IMR-90 (cell line): ENCODE data around the gene CD69. TPM values are rescaled to one million over a fixed set of nuclear protein-coding genes. Genes with fewer than 3 reads are reported as not detected.

Experiments used
- ATAC-seq: fragments of 200-7000 bp; cut with Tn5 transposase; 2 replicates; pipeline ENCODE4 v1.9.1; 2020; ENCODE audit warnings: low read depth, mild to moderate bottlenecking, moderate library complexity
- BruUV-seq: library from RNA; stranded (reverse); fragments of 400-500 nt; replicated peaks from 2 replicates; lab custom pipeline; 2021; lab: Mats Ljungman, UMichigan
- CTCF ChIA-PET: fragments of 300-600 bp; formaldehyde crosslinking; extraction: SDS; loops from one replicate; lab custom pipeline; 2021; ENCODE audit warnings: antibody characterized with exemption; lab: Yijun Ruan, JAX
- POLR2A ChIA-PET: fragments of 300-600 bp; sonication (Branson Sonifier 250); formaldehyde crosslinking; loops from one replicate; lab custom pipeline; 2022; ENCODE audit warnings: antibody characterized with exemption; ENCODE audit not compliant: unreplicated experiment; lab: Charles Lee
- DNase-seq: peaks from one replicate; pipeline ENCODE4 v3.0.0; 2013
- H2AFZ ChIP-seq: replicated peaks from 2 replicates; pipeline ENCODE3; 2013; ENCODE audit warnings: low read length, mild to moderate bottlenecking; ENCODE audit not compliant: poor library complexity
- H2AK5ac ChIP-seq: 2 replicates; pipeline ENCODE4 v1.6.1; 2013; ENCODE audit warnings: low read depth, low read length, inconsistent platforms
- H2AK9ac ChIP-seq: replicated peaks from 2 replicates; pipeline ENCODE3; 2013; ENCODE audit warnings: mild to moderate bottlenecking, low read depth, low read length, moderate library complexity; ENCODE audit not compliant: poor library complexity
- H2BK120ac ChIP-seq: 2 replicates; pipeline ENCODE4 v1.6.1; 2013; ENCODE audit warnings: low read depth, low read length, inconsistent platforms
- H2BK15ac ChIP-seq: 3 replicates; pipeline ENCODE4 v1.6.1; 2013; ENCODE audit warnings: low read depth, low read length, inconsistent platforms
- H2BK20ac ChIP-seq: 2 replicates; pipeline ENCODE4 v1.6.1; 2013; ENCODE audit warnings: low read depth, mild to moderate bottlenecking, inconsistent platforms, low read length, moderate library complexity
- H2BK5ac ChIP-seq: 2 replicates; pipeline ENCODE4 v1.6.1; 2013; ENCODE audit warnings: mild to moderate bottlenecking, low read depth, low read length, inconsistent platforms; ENCODE audit not compliant: poor library complexity, severe bottlenecking
- H3K14ac ChIP-seq: replicated peaks from 2 replicates; pipeline ENCODE4 v1.6.1; 2013; ENCODE audit warnings: low read depth, low read length, inconsistent platforms
- H3K18ac ChIP-seq: 2 replicates; pipeline ENCODE4 v1.6.1; 2013; ENCODE audit warnings: low read depth, low read length, control low read depth
- H3K23ac ChIP-seq: 2 replicates; pipeline ENCODE4 v1.6.1; 2013; ENCODE audit warnings: low read depth, low read length, inconsistent platforms
- H3K27ac ChIP-seq: 2 replicates; pipeline ENCODE4 v1.5.1; 2013; ENCODE audit warnings: mild to moderate bottlenecking, control low read depth, low read length; ENCODE audit not compliant: insufficient read depth
- H3K27me3 ChIP-seq: 2 replicates; pipeline ENCODE4 v1.6.1; 2013; ENCODE audit warnings: low read length; ENCODE audit not compliant: control insufficient read depth, insufficient read depth
- H3K36me3 ChIP-seq: 2 replicates; pipeline ENCODE4 v1.6.1; 2013; ENCODE audit warnings: low read length, mixed read lengths; ENCODE audit not compliant: control insufficient read depth, insufficient read depth
- H3K4ac ChIP-seq: 2 replicates; pipeline ENCODE4 v1.6.1; 2013; ENCODE audit warnings: low read depth, low read length, inconsistent platforms
- H3K4me1 ChIP-seq: 2 replicates; pipeline ENCODE4 v1.6.1; 2013; ENCODE audit warnings: low read length, mixed read lengths; ENCODE audit not compliant: control insufficient read depth, insufficient read depth
- H3K4me2 ChIP-seq: 2 replicates; pipeline ENCODE4 v1.6.1; 2013; ENCODE audit warnings: low read depth, mild to moderate bottlenecking, control low read depth, low read length, moderate library complexity
- H3K4me3 ChIP-seq: 2 replicates; pipeline ENCODE4 v1.5.1; 2013; ENCODE audit warnings: low read depth, mild to moderate bottlenecking, control low read depth, low read length, moderate library complexity; ENCODE audit not compliant: insufficient read depth
- H3K56ac ChIP-seq: 2 replicates; pipeline ENCODE4 v1.6.1; 2013; ENCODE audit warnings: low read length, inconsistent platforms; ENCODE audit not compliant: insufficient read depth; ENCODE audit errors: extremely low read depth
- H3K79me1 ChIP-seq, 2 experiments: 2 replicates each; pipeline ENCODE4 v1.6.1; 2013; ENCODE audit warnings: low read length in 2 of 2, inconsistent platforms in 1 of 2, low read depth in 1 of 2
- H3K9ac ChIP-seq: 2 replicates; pipeline ENCODE4 v1.6.1; 2013; ENCODE audit warnings: low read depth, low read length, control low read depth
- H3K9me1 ChIP-seq: 2 replicates; pipeline ENCODE4 v1.6.1; 2013; ENCODE audit warnings: low read length, inconsistent platforms; ENCODE audit not compliant: insufficient read depth
- H3K9me3 ChIP-seq: 2 replicates; pipeline ENCODE4 v1.6.1; 2013; ENCODE audit warnings: low read length; ENCODE audit not compliant: control insufficient read depth, insufficient read depth
- H4K20me1 ChIP-seq: 2 replicates; pipeline ENCODE4 v1.6.1; 2013; ENCODE audit warnings: low read length, inconsistent platforms; ENCODE audit not compliant: insufficient read depth
- H4K5ac ChIP-seq: 2 replicates; pipeline ENCODE4 v1.6.1; 2013; ENCODE audit warnings: mild to moderate bottlenecking, low read depth, low read length, control low read depth
- H4K8ac ChIP-seq, 2 experiments: 2 replicates each; pipeline ENCODE4 v1.6.1; 2013; ENCODE audit warnings: low read depth in 2 of 2, low read length in 2 of 2, control low read depth in 1 of 2, inconsistent platforms in 1 of 2
- H4K91ac ChIP-seq: 2 replicates; pipeline ENCODE4 v1.6.1; 2013; ENCODE audit warnings: low read depth, low read length, inconsistent platforms; ENCODE audit not compliant: insufficient read depth
- CTCF ChIP-seq: conservative IDR thresholded peaks from 2 replicates; pipeline ENCODE4 v1.5.1; 2012; ENCODE audit warnings: mild to moderate bottlenecking, low read depth, low read length, improper control_type of control experiment
- MAFK ChIP-seq: IDR thresholded peaks from 2 replicates; pipeline ENCODE4 v1.6.1; 2012; ENCODE audit warnings: low read depth, low read length, improper control_type of control experiment
- RCOR1 ChIP-seq: IDR thresholded peaks from 2 replicates; pipeline ENCODE4 v1.6.1; 2012; ENCODE audit warnings: mild to moderate bottlenecking, low read length, improper control_type of control experiment; ENCODE audit not compliant: insufficient replicate concordance
- WGBS, 2 experiments: methylation state at CpG; one replicate each; pipeline versions ENCODE4 v1.1.5 to v1.1.7; 2013; ENCODE audit warnings: missing lambda C conversion rate in 2 of 2; ENCODE audit not compliant: insufficient read length in 1 of 2; ENCODE audit errors: extremely low coverage in 2 of 2; 5-methylcytosine and 5-hydroxymethylcytosine counted together
- dilution Hi-C: fragments of 300-500 bp; cut with HindIII; formaldehyde crosslinking; loops from one replicate; pipeline ENCODE4 v1.14.3; 2018; ENCODE audit warnings: low sequenced_read_pairs; ENCODE audit not compliant: unreplicated experiment
- in situ Hi-C: fragments of 300-500 bp; cut with MboI; formaldehyde crosslinking; loops from 3 replicates; pipeline ENCODE4 v1.14.3; 2019; ENCODE audit warnings: low sequenced_read_pairs, inconsistent platforms, mixed read lengths
- intact Hi-C: fragments of 100-400 bp; cut with micrococcal nuclease; formaldehyde crosslinking; loops from 2 replicates; pipeline ENCODE4 v1.10.0; 2022
- polyA plus RNA-seq, 3 experiments: library from polyadenylated mRNA; depleted of rRNA; stranded (reverse); fragments of >200 nt; gene quantifications; 2 replicates each; pipeline ENCODE4 v1.2.3, GENCODE V29; 2012; ENCODE audit warnings: low replicate concordance in 1 of 3
- total RNA-seq: library from RNA; depleted of rRNA; stranded (reverse); fragments of >200 nt; gene quantifications from 2 replicates; pipeline ENCODE4 v1.2.3, GENCODE V29; 2012

CD69 gene
- total and polyA plus RNA-seq, 2 of the 4 experiments (the other 2 are of a cell fraction): not detected

GRCh38 chr12:9805883-9806282 is 45.2 kb upstream of the CD69 start:
- Histone ChIP-seq H3K14ac (no peak overlapping the region), H4K20me1 (no peaks in the 10 kb centered on the region), H3K27ac (no peak overlapping the region), H2AK9ac (no peak overlapping the region), H3K27me3 (peaks cover 4% of the 10 kb centered on the region), H4K91ac (no peak overlapping the region), H2BK120ac (no peak overlapping the region), H3K9ac (no peak overlapping the region), H2AFZ (no peak overlapping the region), H2AK5ac (no peak overlapping the region), H2BK15ac (no peak overlapping the region), H3K9me3 (no peaks in the 10 kb centered on the region), H2BK5ac (no peak overlapping the region), H4K8ac (no peak overlapping the region), H3K4me3 (no peak overlapping the region), H3K4ac (no peak overlapping the region), H3K36me3 (no peaks in the 10 kb centered on the region), H3K4me1 (no peaks in the 10 kb centered on the region), H3K23ac (no peak overlapping the region), H3K9me1 (no peaks in the 10 kb centered on the region), H3K56ac (no peak overlapping the region), H3K4me2 (no peak overlapping the region), H2BK20ac (no peak overlapping the region), H3K18ac (no peak overlapping the region), H4K5ac (no peak overlapping the region), H3K79me1 (no peaks in the 10 kb centered on the region)
- ATAC-seq (no peak), DNase-seq (no peak)
- CTCF ChIA-PET: no interaction called here
- no TSS peak for BruUV-seq
- dilution Hi-C loops (no loop called here), intact Hi-C loops (no loop called here), in situ Hi-C loops (no loop called here)
- POLR2A ChIA-PET: no interaction called here
- no CpG with 5 or more reads among the region's 2 CpGs for WGBS, 2 experiments
- TF ChIP-seq MAFK: no peak
- no peak for TF ChIP-seq CTCF
- no peak for TF ChIP-seq RCOR1
